ENCODE results near the gene ITPA. TPM values are rescaled to one million over a fixed set of nuclear protein-coding genes. Genes with fewer than 3 reads are reported as not detected.

The ITPA gene
- total and polyA plus RNA-seq, 2 of the 8 experiments (the other 6 are each of a cell fraction or from before 2014, with no cell fraction given), result 88.2 to 94.0 TPM

DNA sequence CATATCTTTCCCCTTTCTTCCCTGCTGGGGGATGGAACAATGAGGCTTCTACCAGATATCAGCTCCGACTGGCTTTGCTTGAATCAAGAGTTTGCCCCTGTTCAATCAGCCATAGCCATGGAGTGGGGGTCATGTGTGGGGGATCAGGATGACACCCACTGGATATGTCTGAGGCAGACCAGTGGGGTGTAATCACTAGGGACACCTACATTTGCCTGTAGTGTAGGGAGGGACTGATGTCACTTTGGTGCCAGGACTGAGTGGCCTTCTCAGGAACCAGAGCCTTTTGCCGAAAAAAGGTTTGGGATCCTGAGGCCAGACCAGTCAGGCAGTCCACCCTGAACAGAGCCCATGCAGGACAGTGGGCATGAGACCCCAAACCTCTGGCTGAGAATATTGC lies 1.0 kb downstream of the ITPA start:
- H3K23me2 ChIP-seq (ENCODE audit: low read depth, low read length), result peaks cover 12% of the 10 kb centered on the region
- peaks cover 4 to 15% (median 10%) of the 10 kb centered on the region in 4 experiments; a peak in 7 of 8 replicates for H3K36me3 ChIP-seq (ENCODE audit: control insufficient read depth in 2 of 4, insufficient read depth in 4 of 4, low read length in 3 of 4)
- H2BK120ac ChIP-seq (replicated peaks; ENCODE audit: low read depth, low read length), result no peak overlapping the region
- no peak overlapping the region for H2AK5ac ChIP-seq (ENCODE audit: low read depth, low read length)
- H4K91ac ChIP-seq (replicated peaks; ENCODE audit: insufficient read length, low read length), result no peak overlapping the region
- peaks cover 0 to 9% (median 1%) of the 10 kb centered on the region in 4 experiments; a peak in 4 of 7 replicates for H3K4me1 ChIP-seq (replicated peaks in 1 of 4; ENCODE audit: control insufficient read depth in 3 of 4, insufficient read depth in 4 of 4, low read length in 3 of 4)
- no peaks in the 10 kb centered on the region for H3K9me3 ChIP-seq (ENCODE audit: insufficient read depth in 2 of 2, low read depth in 1 of 2, low read length in 1 of 2)
- H4K8ac ChIP-seq (ENCODE audit: extremely low read depth, insufficient read depth, low read length), result 0 out of 2 replicates have a peak overlapping the region, but pooled peaks have one; percentile 20
- H4K20me1 ChIP-seq (replicated peaks in 1 of 2; ENCODE audit: control insufficient read depth in 1 of 2, insufficient read depth in 2 of 2, low read length in 2 of 2), result peaks cover 0 to 2% of the 10 kb centered on the region in 2 experiments
- ChIA-PET POLR2A (ENCODE audit: partially characterized antibody) (interaction anchor here (1.4 to 3.6 kb wide), 9 partner anchors 8 to 69 kb away, joined by 3 to 14 read pairs (median 4); partner anchors contain the start of genes FASTKD5, SLC4A11 and UBOX5), CTCF (ENCODE audit: partially characterized antibody) (interaction anchor here (0.6 to 2.2 kb wide), 9 partner anchors 8 to 106 kb away, joined by 3 to 6 read pairs (median 3); no protein-coding TSS in a partner anchor)
- H4K5ac ChIP-seq (ENCODE audit: insufficient read length, low read depth, low read length), result no peak overlapping the region
- no peak overlapping the region for H3K18ac ChIP-seq (ENCODE audit: extremely low read depth, low read length)
- no peak for DNase-seq (ENCODE audit: low read depth in 1 of 2, low spot score in 2 of 2)
- no peak overlapping the region for H3K56ac ChIP-seq (replicated peaks; ENCODE audit: insufficient read length, low read depth, low read length)
- TF ChIP-seq YY1 (IDR thresholded peaks at IDR 0.05; ENCODE audit: low read depth, low read length) (no peak), NANOG (IDR thresholded peaks at IDR 0.05; ENCODE audit: insufficient read depth, low read depth, low read length, poor library complexity, severe bottlenecking) (no peak), CEBPB (IDR thresholded peaks at IDR 0.05; ENCODE audit: low read depth, low read length) (no peak), BCL11A (IDR thresholded peaks at IDR 0.05; ENCODE audit: low read depth in 2 of 2, low read length in 2 of 2) (no peak)
- H3K27ac ChIP-seq (ENCODE audit: low read depth, low read length), result no peak overlapping the region
- H2AFZ ChIP-seq (ENCODE audit: low read length), result 0 out of 2 replicates have a peak overlapping the region, but pooled peaks have one; percentile 73
- H2BK12ac ChIP-seq (ENCODE audit: low read depth, low read length), result no peak overlapping the region
- H3K27me3 ChIP-seq (replicated peaks in 1 of 4; ENCODE audit: control insufficient read depth in 3 of 4, extremely low read depth in 1 of 4, insufficient read depth in 3 of 4, low read length in 3 of 4), result no peaks in the 10 kb centered on the region
- whole genome bisulfite sequencing, 2 experiments (ENCODE audit: extremely low coverage in 1 of 2, insufficient coverage in 1 of 2, insufficient read length in 1 of 2, insufficient replicate concordance in 2 of 2, low coverage in 1 of 2, low lambda C conversion rate in 2 of 2, missing lambda C conversion rate in 1 of 2), result 95% methylated on average over 2 of the region's 2 CpGs; no CpG with 5 or more reads in 1 of the 2 experiments
- H3K4me2 ChIP-seq (ENCODE audit: insufficient read depth in 1 of 2, low read depth in 2 of 2, low read length in 2 of 2), result peak overlapping the region; percentile 94 to 97
- no peak overlapping the region for H2BK15ac ChIP-seq (ENCODE audit: low read length)
- no peak overlapping the region for H3K14ac ChIP-seq (ENCODE audit: insufficient read length)
- H3K79me1 ChIP-seq (ENCODE audit: low read depth, low read length), result peaks cover 13% of the 10 kb centered on the region
- no peak for FAIRE-seq
- peak overlapping the region in 1 of 4 experiments; percentile 90; a peak in 2 of 7 replicates for H3K9ac ChIP-seq (replicated peaks in 1 of 4; ENCODE audit: extremely low read depth in 1 of 4, low read depth in 3 of 4, low read length in 3 of 4)
- peak overlapping the region; percentile 27 for H3K4ac ChIP-seq (replicated peaks; ENCODE audit: insufficient read length, low read depth, low read length)
- no peak overlapping the region for H3K23ac ChIP-seq (ENCODE audit: insufficient read length)
- H3K79me2 ChIP-seq (ENCODE audit: control insufficient read depth in 1 of 2, insufficient read depth in 2 of 2, low read length in 2 of 2), result peaks cover 4 to 22% of the 10 kb centered on the region in 2 experiments; a peak in 3 of 4 replicates
- H3K4me3 ChIP-seq (ENCODE audit: extremely low read depth in 1 of 4, insufficient read depth in 2 of 4, low read depth in 3 of 4, low read length in 4 of 4), result peak overlapping the region; percentile 90 to 96 (median 94)
- H2BK5ac ChIP-seq (ENCODE audit: low read depth, low read length), result no peak overlapping the region
- H2BK20ac ChIP-seq (ENCODE audit: low read length), result no peak overlapping the region
